SKM-1 (cell line): Measurements from ENCODE around the gene CNTRL.
"Not testable (repeated sequence)": the region's sequence is repeated elsewhere in the genome, so short reads cannot be mapped to it uniquely, and the experiment has no call there.

ENCODE experiments used
- DNase-seq: peaks from one replicate; lab custom pipeline; 2025; ENCODE audit not compliant: unreplicated experiment; lab: John Stamatoyannopoulos, UW

The CNTRL gene

GRCh38 chr9:121071756-121072421, 2.9 kb upstream of the CNTRL start:
- DNase-seq, result peak; percentile 35

- peak; percentile 81 for DNase-seq
Measured at GRCh38 chr9:121073038-121073437, 1.7 kb upstream of the CNTRL start.

- peak; percentile 71 for DNase-seq
Measured at GRCh38 chr9:121075251-121076036, 689 bp downstream of the CNTRL start.

GRCh38 chr9:121082075-121082474, 7.3 kb downstream of the CNTRL start:
- no peak for DNase-seq

- DNase-seq, result no peak
Measured at GRCh38 chr9:121085661-121086060, 10.9 kb downstream of the CNTRL start.

GRCh38 chr9:121088576-121088975, 13.8 kb downstream of the CNTRL start:
- DNase-seq, result no peak

GRCh38 chr9:121090743-121091142, 16.0 kb downstream of the CNTRL start:
- not testable (repeated sequence) for DNase-seq

- DNase-seq, result no peak
Measured at GRCh38 chr9:121095057-121095456, 20.3 kb downstream of the CNTRL start.

- no peak for DNase-seq
Measured at GRCh38 chr9:121098567-121099198, 23.9 kb downstream of the CNTRL start.

- not testable (repeated sequence) for DNase-seq
Measured at GRCh38 chr9:121104054-121104453, 29.3 kb downstream of the CNTRL start.

GRCh38 chr9:121105531-121105930, 30.8 kb downstream of the CNTRL start:
- peak; percentile 19 for DNase-seq

- peak; percentile 30 for DNase-seq
Measured at GRCh38 chr9:121107029-121107428, 32.3 kb downstream of the CNTRL start.

GRCh38 chr9:121107881-121108280, 33.1 kb downstream of the CNTRL start:
- DNase-seq, result peak; percentile 37

- DNase-seq, result no peak
Measured at GRCh38 chr9:121115466-121115865, 40.7 kb downstream of the CNTRL start.

- DNase-seq, result no peak
Measured at GRCh38 chr9:121118266-121118665, 43.5 kb downstream of the CNTRL start.

GRCh38 chr9:121120386-121120785, 45.6 kb downstream of the CNTRL start:
- no peak for DNase-seq

GRCh38 chr9:121121582-121122087, 46.9 kb downstream of the CNTRL start:
- peak; percentile 92 for DNase-seq

GRCh38 chr9:121122246-121123032, 47.7 kb downstream of the CNTRL start:
- no peak for DNase-seq

GRCh38 chr9:121123816-121124535, 49.2 kb downstream of the CNTRL start:
- DNase-seq, result no peak

GRCh38 chr9:121125590-121125989, 50.8 kb downstream of the CNTRL start:
- no peak for DNase-seq
